SK-N-SH treated with all-trans-retinoic acid at 6 μM for 48 hours (cell line): ENCODE data around the gene CHRM2.
"Not testable (repeated sequence)": the region's sequence is repeated elsewhere in the genome, so short reads cannot be mapped to it uniquely, and the experiment has no call there.

ENCODE experiments used
- ATAC-seq: fragments of 200-7000 bp; cut with Tn5 transposase; 3 replicates; pipeline ENCODE4 v1.9.1; 2020; ENCODE audit warnings: mild to moderate bottlenecking, moderate library complexity
- ARNTL ChIP-seq: fragments of 450-650 bp; formaldehyde crosslinking; IDR thresholded peaks from 2 replicates; pipeline ENCODE4 v1.5.0; 2020; ENCODE audit warnings: low read depth, mild to moderate bottlenecking, moderate library complexity, borderline replicate concordance
- BACH2 ChIP-seq: fragments of 250-450 bp; sonication (Bioruptor Pico); IDR thresholded peaks from 2 replicates; pipeline ENCODE4 v1.9.0; 2021; ENCODE audit warnings: mild to moderate bottlenecking, borderline replicate concordance
- CSDC2 ChIP-seq: fragments of 250-450 bp; sonication (Bioruptor Pico); IDR thresholded peaks from 2 replicates; pipeline ENCODE4 v1.5.0; 2020; ENCODE audit warnings: mild to moderate bottlenecking, moderate library complexity
- ESRRG ChIP-seq: fragments of 250-450 bp; sonication (Bioruptor Pico); IDR thresholded peaks from 2 replicates; pipeline ENCODE4 v1.6.1; 2021; ENCODE audit warnings: mild to moderate bottlenecking
- GLIS3 ChIP-seq: fragments of 250-450 bp; sonication (Bioruptor Pico); IDR thresholded peaks from 2 replicates; pipeline ENCODE4 v1.5.0; 2020; ENCODE audit warnings: mild to moderate bottlenecking, moderate library complexity
- ISL1 ChIP-seq: fragments of 250-450 bp; sonication (Bioruptor Pico); IDR thresholded peaks from 2 replicates; pipeline ENCODE4 v2.1.2; 2022; ENCODE audit warnings: mild to moderate bottlenecking, moderate library complexity
- OSR1 ChIP-seq: fragments of 250-450 bp; sonication (Bioruptor Pico); IDR thresholded peaks from 2 replicates; pipeline ENCODE4 v1.8.0; 2022; ENCODE audit warnings: moderate library complexity, mild to moderate bottlenecking, inconsistent platforms
- PATZ1 ChIP-seq: fragments of 250-450 bp; sonication (Bioruptor Pico); IDR thresholded peaks from 2 replicates; pipeline ENCODE4 v1.8.0; 2020; ENCODE audit warnings: mild to moderate bottlenecking, moderate library complexity, borderline replicate concordance
- PPARA ChIP-seq: fragments of 250-450 bp; sonication (Bioruptor Pico); IDR thresholded peaks from 2 replicates; pipeline ENCODE4 v1.5.0; 2020; ENCODE audit warnings: mild to moderate bottlenecking, borderline replicate concordance
- RARB ChIP-seq: fragments of 250-450 bp; sonication (Bioruptor Pico); IDR thresholded peaks from 2 replicates; pipeline ENCODE4 v1.8.0; 2021; ENCODE audit warnings: mild to moderate bottlenecking, moderate library complexity
- SNAI2 ChIP-seq: fragments of 250-450 bp; sonication (Bioruptor Pico); IDR thresholded peaks from 2 replicates; pipeline ENCODE4 v1.5.0; 2020; ENCODE audit warnings: mild to moderate bottlenecking, moderate library complexity
- TCF4 ChIP-seq: fragments of 250-450 bp; sonication (Bioruptor Pico); IDR thresholded peaks from 2 replicates; pipeline ENCODE4 v1.8.0; 2021; ENCODE audit warnings: mild to moderate bottlenecking, moderate library complexity, borderline replicate concordance
- TOX ChIP-seq: fragments of 250-450 bp; sonication (Bioruptor Pico); IDR thresholded peaks from 2 replicates; pipeline ENCODE4 v1.8.0; 2021; ENCODE audit warnings: mild to moderate bottlenecking, moderate library complexity, borderline replicate concordance
- ZC3H10 ChIP-seq: fragments of 250-450 bp; sonication (Bioruptor Pico); IDR thresholded peaks from 2 replicates; pipeline ENCODE4 v1.5.1; 2021; ENCODE audit warnings: mild to moderate bottlenecking, moderate library complexity
- ZFP3 ChIP-seq: fragments of 250-450 bp; sonication (Bioruptor Pico); IDR thresholded peaks from 2 replicates; pipeline ENCODE4 v1.5.0; 2020; ENCODE audit warnings: mild to moderate bottlenecking, moderate library complexity
- ZFP30 ChIP-seq: fragments of 450-650 bp; formaldehyde crosslinking; IDR thresholded peaks from 2 replicates; pipeline ENCODE4 v1.5.0; 2022; ENCODE audit warnings: mild to moderate bottlenecking, moderate library complexity
- ZNF565 ChIP-seq: fragments of 450-650 bp; formaldehyde crosslinking; conservative IDR thresholded peaks from 2 replicates; pipeline ENCODE4 v1.5.0; 2020; ENCODE audit warnings: low read depth, mild to moderate bottlenecking, moderate library complexity
- ZNF8 ChIP-seq: fragments of 450-650 bp; formaldehyde crosslinking; IDR thresholded peaks from 2 replicates; pipeline ENCODE4 v1.5.0; 2020; ENCODE audit warnings: mild to moderate bottlenecking, moderate library complexity
- TF ChIP-seq, protein P1 (sequence below): fragments of 250-450 bp; sonication (Bioruptor Pico); IDR thresholded peaks from 2 replicates; pipeline ENCODE4 v1.5.0; 2020; ENCODE audit warnings: mild to moderate bottlenecking, moderate library complexity
- TF ChIP-seq, protein P2 (sequence below): fragments of 250-450 bp; sonication (Bioruptor Pico); IDR thresholded peaks from 2 replicates; pipeline ENCODE4 v1.5.1; 2020; ENCODE audit warnings: low read depth, mild to moderate bottlenecking, moderate library complexity

CHRM2 gene

DNA sequence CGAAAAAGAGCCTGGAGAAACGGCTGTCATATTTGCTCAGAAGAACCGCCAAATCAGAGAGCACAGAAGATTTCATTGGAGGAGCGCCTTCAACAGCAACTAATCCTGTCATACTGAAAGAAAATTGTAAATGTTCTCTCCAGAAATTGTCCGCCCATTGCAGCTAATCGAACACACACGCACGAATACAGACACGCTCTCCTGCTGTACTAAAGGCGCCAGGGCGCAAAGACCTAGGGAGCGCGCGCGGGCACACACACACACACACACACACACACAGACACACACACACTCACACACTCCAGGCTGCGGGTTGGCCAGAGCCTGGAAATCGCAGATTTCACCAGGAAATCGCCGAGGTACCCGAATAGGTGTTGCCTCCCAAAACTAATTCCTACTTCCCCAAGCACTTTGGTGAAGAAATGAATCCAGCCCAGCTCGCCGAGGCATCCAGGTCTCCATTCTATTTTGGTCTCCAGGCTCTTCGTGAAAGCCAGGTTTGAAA is at the start of gene CHRM2:
CHRM2 (plus strand) TSS at position 157 of the 505 bp plus-strand sequence. CDS start 146,214 bp downstream, outside the sequence.
- no peak; the same call in 2 of the 3 replicates for ATAC-seq
- TF ChIP-seq PATZ1 (no peak), ZFP3 (CRISPR knock-in tag) (0 out of 2 replicates have a peak, but pooled peaks have one; percentile 10)

- not testable (repeated sequence) for ATAC-seq
Observed at GRCh38 chr7:136831398-136831797, 37.1 kb upstream of the CHRM2 start.

- TF ChIP-seq CSDC2 (CRISPR knock-in tag) = no peak
- no peak for ATAC-seq
Observed at GRCh38 chr7:136845899-136846465, 22.5 kb upstream of the CHRM2 start.

GRCh38 chr7:136847858-136848257 is 20.6 kb upstream of the CHRM2 start:
- TF ChIP-seq ISL1 (CRISPR knock-in tag) = no peak
- TF ChIP-seq GLIS3 (CRISPR knock-in tag) = no peak
- no peak for TF ChIP-seq PATZ1
- no peak for TF ChIP-seq ZNF8
- TF ChIP-seq ESRRG (CRISPR knock-in tag) = no peak
- TF ChIP-seq ZFP30 (CRISPR knock-in tag) = no peak
- TF ChIP-seq TCF4 (CRISPR knock-in tag) = no peak
- TF ChIP-seq PPARA (CRISPR knock-in tag) = no peak
- no peak for TF ChIP-seq RARB (CRISPR knock-in tag)
- no peak for TF ChIP-seq CSDC2 (CRISPR knock-in tag)
- TF ChIP-seq ZC3H10 (CRISPR knock-in tag) = no peak
- TF ChIP-seq SNAI2 (CRISPR knock-in tag) = no peak
- no peak for TF ChIP-seq ARNTL
- TF ChIP-seq BACH2 (CRISPR knock-in tag) = no peak
- no peak for TF ChIP-seq ZFP3 (CRISPR knock-in tag)
- no peak for TF ChIP-seq OSR1 (CRISPR knock-in tag)
- ATAC-seq = no peak

- no peak for ATAC-seq
- TF ChIP-seq ZFP3 (CRISPR knock-in tag) = no peak
- no peak for TF ChIP-seq RARB (CRISPR knock-in tag)
- TF ChIP-seq ZNF8 = no peak
- no peak for TF ChIP-seq ZFP30 (CRISPR knock-in tag)
- TF ChIP-seq ZC3H10 (CRISPR knock-in tag) = no peak
- no peak for TF ChIP-seq TOX (CRISPR knock-in tag)
- TF ChIP-seq BACH2 (CRISPR knock-in tag) = no peak
- TF ChIP-seq, protein P1, sequence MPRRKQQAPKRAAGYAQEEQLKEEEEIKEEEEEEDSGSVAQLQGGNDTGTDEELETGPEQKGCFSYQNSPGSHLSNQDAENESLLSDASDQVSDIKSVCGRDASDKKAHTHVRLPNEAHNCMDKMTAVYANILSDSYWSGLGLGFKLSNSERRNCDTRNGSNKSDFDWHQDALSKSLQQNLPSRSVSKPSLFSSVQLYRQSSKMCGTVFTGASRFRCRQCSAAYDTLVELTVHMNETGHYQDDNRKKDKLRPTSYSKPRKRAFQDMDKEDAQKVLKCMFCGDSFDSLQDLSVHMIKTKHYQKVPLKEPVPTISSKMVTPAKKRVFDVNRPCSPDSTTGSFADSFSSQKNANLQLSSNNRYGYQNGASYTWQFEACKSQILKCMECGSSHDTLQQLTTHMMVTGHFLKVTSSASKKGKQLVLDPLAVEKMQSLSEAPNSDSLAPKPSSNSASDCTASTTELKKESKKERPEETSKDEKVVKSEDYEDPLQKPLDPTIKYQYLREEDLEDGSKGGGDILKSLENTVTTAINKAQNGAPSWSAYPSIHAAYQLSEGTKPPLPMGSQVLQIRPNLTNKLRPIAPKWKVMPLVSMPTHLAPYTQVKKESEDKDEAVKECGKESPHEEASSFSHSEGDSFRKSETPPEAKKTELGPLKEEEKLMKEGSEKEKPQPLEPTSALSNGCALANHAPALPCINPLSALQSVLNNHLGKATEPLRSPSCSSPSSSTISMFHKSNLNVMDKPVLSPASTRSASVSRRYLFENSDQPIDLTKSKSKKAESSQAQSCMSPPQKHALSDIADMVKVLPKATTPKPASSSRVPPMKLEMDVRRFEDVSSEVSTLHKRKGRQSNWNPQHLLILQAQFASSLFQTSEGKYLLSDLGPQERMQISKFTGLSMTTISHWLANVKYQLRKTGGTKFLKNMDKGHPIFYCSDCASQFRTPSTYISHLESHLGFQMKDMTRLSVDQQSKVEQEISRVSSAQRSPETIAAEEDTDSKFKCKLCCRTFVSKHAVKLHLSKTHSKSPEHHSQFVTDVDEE (CRISPR knock-in tag) = no peak
- TF ChIP-seq, protein P2, sequence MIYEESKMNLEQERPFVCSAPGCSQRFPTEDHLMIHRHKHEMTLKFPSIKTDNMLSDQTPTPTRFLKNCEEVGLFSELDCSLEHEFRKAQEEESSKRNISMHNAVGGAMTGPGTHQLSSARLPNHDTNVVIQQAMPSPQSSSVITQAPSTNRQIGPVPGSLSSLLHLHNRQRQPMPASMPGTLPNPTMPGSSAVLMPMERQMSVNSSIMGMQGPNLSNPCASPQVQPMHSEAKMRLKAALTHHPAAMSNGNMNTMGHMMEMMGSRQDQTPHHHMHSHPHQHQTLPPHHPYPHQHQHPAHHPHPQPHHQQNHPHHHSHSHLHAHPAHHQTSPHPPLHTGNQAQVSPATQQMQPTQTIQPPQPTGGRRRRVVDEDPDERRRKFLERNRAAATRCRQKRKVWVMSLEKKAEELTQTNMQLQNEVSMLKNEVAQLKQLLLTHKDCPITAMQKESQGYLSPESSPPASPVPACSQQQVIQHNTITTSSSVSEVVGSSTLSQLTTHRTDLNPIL (CRISPR knock-in tag) = no peak
- TF ChIP-seq GLIS3 (CRISPR knock-in tag) = no peak
- TF ChIP-seq OSR1 (CRISPR knock-in tag) = no peak
- no peak for TF ChIP-seq ARNTL
- no peak for TF ChIP-seq CSDC2 (CRISPR knock-in tag)
- no peak for TF ChIP-seq ZNF565 (CRISPR knock-in tag)
- no peak for TF ChIP-seq PPARA (CRISPR knock-in tag)
Observed at GRCh38 chr7:136853654-136854053, 14.8 kb upstream of the CHRM2 start.
